GM23338 (cell line): ENCODE results near the gene STX8. TPM values are rescaled to one million over a fixed set of nuclear protein-coding genes. Genes with fewer than 3 reads are reported as not detected.

ENCODE experiments used
- ATAC-seq: fragments of 200-7000 bp; cut with Tn5 transposase; 3 replicates; pipeline ENCODE4 v1.9.1; 2020
- DNase-seq: peaks from one replicate; pipeline ENCODE4 v3.0.0-alpha.2; 2015; ENCODE audit warnings: low spot score
- H2AFZ ChIP-seq: fragments of 200-600 bp; sonication (generic); 2 replicates; pipeline ENCODE4 v1.8.0; 2016; ENCODE audit warnings: antibody characterized with exemption, mild to moderate bottlenecking, moderate library complexity
- H3F3A ChIP-seq: fragments of 200-600 bp; sonication (generic); replicated peaks from 2 replicates; pipeline ENCODE4 v1.8.0; 2017; ENCODE audit warnings: antibody characterized with exemption, mixed run types, low read depth
- H3K27ac ChIP-seq: fragments of 200-600 bp; sonication (generic); 2 replicates; pipeline ENCODE4 v1.6.1; 2016; ENCODE audit warnings: low read depth
- H3K27me3 ChIP-seq: fragments of 200-600 bp; sonication (generic); 2 replicates; pipeline ENCODE4 v1.8.0; 2016; ENCODE audit warnings: mild to moderate bottlenecking, mixed run types, moderate library complexity; ENCODE audit not compliant: insufficient read depth
- H3K36me3 ChIP-seq: fragments of 200-600 bp; sonication (generic); 2 replicates; pipeline ENCODE4 v1.8.0; 2016; ENCODE audit warnings: mild to moderate bottlenecking; ENCODE audit not compliant: insufficient read depth
- H3K4me1 ChIP-seq: fragments of 200-600 bp; sonication (generic); 2 replicates; pipeline ENCODE4 v1.8.0; 2016; ENCODE audit warnings: mild to moderate bottlenecking, moderate library complexity; ENCODE audit not compliant: insufficient read depth
- H3K4me2 ChIP-seq: fragments of 200-600 bp; sonication (generic); 2 replicates; pipeline ENCODE4 v1.7.1; 2017; ENCODE audit warnings: mixed run types
- H3K4me3 ChIP-seq: fragments of 200-600 bp; sonication (generic); 2 replicates; pipeline ENCODE4 v1.6.1; 2016; ENCODE audit warnings: mixed run types
- H3K79me2 ChIP-seq: fragments of 200-600 bp; sonication (generic); replicated peaks from 2 replicates; pipeline ENCODE4 v1.8.0; 2017; ENCODE audit warnings: mild to moderate bottlenecking; ENCODE audit not compliant: insufficient read depth
- H3K9me2 ChIP-seq: fragments of 200-600 bp; sonication (generic); 2 replicates; pipeline ENCODE4 v1.8.0; 2017; ENCODE audit not compliant: insufficient read depth
- H4K20me1 ChIP-seq: fragments of 200-600 bp; sonication (generic); replicated peaks from 2 replicates; pipeline ENCODE4 v1.8.0; 2017; ENCODE audit warnings: mild to moderate bottlenecking; ENCODE audit not compliant: insufficient read depth
- H3K27ac Mint-ChIP-seq: 2 replicates; pipeline ENCODE4 v1.8.0; 2020; ENCODE audit warnings: inconsistent platforms, mild to moderate bottlenecking, moderate library complexity, mixed read lengths
- H3K27me3 Mint-ChIP-seq: 3 replicates; pipeline ENCODE4 v1.8.0; 2022; ENCODE audit warnings: low read depth, mild to moderate bottlenecking, moderate library complexity, mixed read lengths, inconsistent platforms; ENCODE audit not compliant: insufficient read depth, poor library complexity
- H3K36me3 Mint-ChIP-seq: 3 replicates; pipeline ENCODE4 v1.8.0; 2021; ENCODE audit warnings: low read depth, mild to moderate bottlenecking, inconsistent platforms, moderate library complexity, mixed read lengths
- H3K4me1 Mint-ChIP-seq: 3 replicates; pipeline ENCODE4 v1.8.0; 2020; ENCODE audit warnings: mild to moderate bottlenecking, inconsistent platforms, mixed read lengths
- H3K4me3 Mint-ChIP-seq: 3 replicates; pipeline ENCODE4 v1.8.0; 2021; ENCODE audit warnings: moderate library complexity, mild to moderate bottlenecking, inconsistent platforms, mixed read lengths
- H3K9me3 Mint-ChIP-seq: 3 replicates; pipeline ENCODE4 v1.8.0; 2020; ENCODE audit warnings: moderate library complexity, mild to moderate bottlenecking, inconsistent platforms, mixed read lengths
- CREB1 ChIP-seq: fragments of 250-450 bp; sonication (Bioruptor Pico); IDR thresholded peaks from 2 replicates; pipeline ENCODE4 v1.5.0; 2020; ENCODE audit warnings: low read depth, mild to moderate bottlenecking, moderate library complexity
- EZH2 ChIP-seq: fragments of 200-600 bp; sonication (generic); IDR thresholded peaks from one replicate; pipeline ENCODE4 v1.8.0; 2017; ENCODE audit warnings: antibody characterized with exemption, mild to moderate bottlenecking, low read depth; ENCODE audit not compliant: unreplicated experiment
- EZH2phosphoT487 ChIP-seq: fragments of 200-600 bp; sonication (generic); IDR thresholded peaks from one replicate; pipeline ENCODE4 v1.8.1; 2018; ENCODE audit warnings: antibody characterized with exemption; ENCODE audit not compliant: unreplicated experiment
- JUNB ChIP-seq: IDR thresholded peaks from one replicate; pipeline ENCODE4 v1.6.1; 2016; ENCODE audit warnings: antibody characterized with exemption; ENCODE audit not compliant: unreplicated experiment
- NANOG ChIP-seq: IDR thresholded peaks from 2 replicates; pipeline ENCODE4 v1.6.1; 2016; ENCODE audit warnings: antibody characterized with exemption, borderline replicate concordance
- POLR2AphosphoS5 ChIP-seq: IDR thresholded peaks from 2 replicates; pipeline ENCODE4 v1.6.1; 2016; ENCODE audit warnings: antibody characterized with exemption, low read depth
- STAT1 ChIP-seq: IDR thresholded peaks from one replicate; pipeline ENCODE4 v1.6.1; 2016; ENCODE audit warnings: antibody characterized with exemption; ENCODE audit not compliant: unreplicated experiment
- ZNF114 ChIP-seq: fragments of 250-450 bp; sonication (Bioruptor Pico); IDR thresholded peaks from 2 replicates; pipeline ENCODE4 v1.5.0; 2020; ENCODE audit warnings: mild to moderate bottlenecking, moderate library complexity
- ZNF331 ChIP-seq: fragments of 250-450 bp; sonication (Bioruptor Pico); IDR thresholded peaks from 2 replicates; pipeline ENCODE4 v1.5.0; 2020; ENCODE audit warnings: low read depth, mild to moderate bottlenecking, moderate library complexity
- polyA plus RNA-seq: library from polyadenylated mRNA; unstranded; fragments of >200 nt; fragmentation: Nextera tagmentation; extraction: Ambion mirVana; gene quantifications from 2 replicates; pipeline ENCODE4 v1.2.1, GENCODE V29; 2016
- total RNA-seq: library from RNA; depleted of rRNA; stranded (reverse); fragments of >200 nt; shearing (Covaris generic); gene quantifications from 2 replicates; pipeline ENCODE4 v1.2.3, GENCODE V29; 2014
- TF ChIP-seq, protein P1 (sequence below): IDR thresholded peaks from one replicate; pipeline ENCODE4 v1.6.1; 2018; ENCODE audit warnings: antibody characterized with exemption; ENCODE audit not compliant: unreplicated experiment
- TF ChIP-seq, protein P2 (sequence below), 2 experiments: fragments of 200-600 bp in 1 of 2; sonication (generic) in 1 of 2; conservative IDR thresholded peaks; 2 replicates each; pipeline versions ENCODE4 v1.5.1 to v1.6.1; 2016 to 2017; ENCODE audit warnings: antibody characterized with exemption in 2 of 2, low read depth in 2 of 2, mild to moderate bottlenecking in 2 of 2, moderate library complexity in 1 of 2
- TF ChIP-seq, protein P3 (sequence below): fragments of 250-450 bp; sonication (Bioruptor Pico); IDR thresholded peaks from 2 replicates; pipeline ENCODE4 v1.5.0; 2020; ENCODE audit warnings: mild to moderate bottlenecking, moderate library complexity
- TF ChIP-seq, protein P4 (sequence below): IDR thresholded peaks from 2 replicates; pipeline ENCODE4 v1.6.1; 2016; ENCODE audit warnings: antibody characterized with exemption

Gene STX8
- total and polyA plus RNA-seq, 2 experiments from 2014 or later: 59.4 to 82.3 TPM

DNA sequence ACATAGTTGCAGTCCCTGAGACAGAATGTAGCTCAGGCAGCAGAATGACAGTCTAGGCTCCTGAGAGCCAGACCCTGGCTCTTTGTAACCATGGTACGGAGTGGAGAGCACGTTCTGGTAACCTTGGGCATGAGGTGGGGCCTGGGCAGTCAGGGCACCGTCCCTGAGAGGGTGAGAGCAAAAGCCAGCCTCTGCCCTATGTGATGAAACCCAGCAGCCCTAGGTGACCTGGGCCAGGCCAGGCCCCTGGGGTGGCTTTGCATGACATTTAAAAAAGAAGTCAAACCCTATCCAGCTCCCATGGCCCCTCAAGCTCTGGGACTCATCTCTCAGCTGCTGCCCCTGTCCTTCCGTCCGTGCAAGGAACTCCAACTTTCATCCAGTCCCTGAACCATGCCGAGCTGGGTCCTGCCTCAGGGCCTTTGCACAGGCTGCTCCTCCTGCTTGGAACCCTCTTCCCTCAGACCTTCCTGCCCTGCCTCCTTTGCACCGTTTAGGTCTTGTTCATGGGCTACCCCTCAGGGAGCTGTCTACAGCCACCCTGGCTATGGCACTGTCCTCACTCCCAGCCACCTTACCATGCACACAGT lies 365.7 kb downstream of the STX8 start:
- no peaks in the 10 kb centered on the region for H3K9me2 ChIP-seq
- H2AFZ ChIP-seq: no peak overlapping the region
- ATAC-seq: no peak
- DNase-seq: no peak
- H3K4me3 Mint-ChIP-seq: no peak overlapping the region
- H3K79me2 ChIP-seq: no peaks in the 10 kb centered on the region
- H3K4me3 ChIP-seq: no peak overlapping the region
- H4K20me1 ChIP-seq: no peaks in the 10 kb centered on the region
- peaks cover 7% of the 10 kb centered on the region for H3K4me1 Mint-ChIP-seq
- H3K4me2 ChIP-seq: no peak overlapping the region
- no peaks in the 10 kb centered on the region for H3K4me1 ChIP-seq
- no peaks in the 10 kb centered on the region for H3K27me3 ChIP-seq
- H3K36me3 ChIP-seq: 0 out of 2 replicates have a peak, but pooled peaks cover 1% of the 10 kb centered on the region
- H3K27ac ChIP-seq: no peak overlapping the region
- H3F3A ChIP-seq: no peaks in the 10 kb centered on the region
- no peak overlapping the region for H3K27ac Mint-ChIP-seq
- H3K9me3 Mint-ChIP-seq: no peaks in the 10 kb centered on the region
- no peaks in the 10 kb centered on the region for H3K36me3 Mint-ChIP-seq
- peaks cover 3% of the 10 kb centered on the region for H3K27me3 Mint-ChIP-seq
- TF ChIP-seq CREB1: no peak
- TF ChIP-seq STAT1: no peak
- TF ChIP-seq NANOG: no peak
- TF ChIP-seq POLR2AphosphoS5: no peak
- TF ChIP-seq, protein P1, sequence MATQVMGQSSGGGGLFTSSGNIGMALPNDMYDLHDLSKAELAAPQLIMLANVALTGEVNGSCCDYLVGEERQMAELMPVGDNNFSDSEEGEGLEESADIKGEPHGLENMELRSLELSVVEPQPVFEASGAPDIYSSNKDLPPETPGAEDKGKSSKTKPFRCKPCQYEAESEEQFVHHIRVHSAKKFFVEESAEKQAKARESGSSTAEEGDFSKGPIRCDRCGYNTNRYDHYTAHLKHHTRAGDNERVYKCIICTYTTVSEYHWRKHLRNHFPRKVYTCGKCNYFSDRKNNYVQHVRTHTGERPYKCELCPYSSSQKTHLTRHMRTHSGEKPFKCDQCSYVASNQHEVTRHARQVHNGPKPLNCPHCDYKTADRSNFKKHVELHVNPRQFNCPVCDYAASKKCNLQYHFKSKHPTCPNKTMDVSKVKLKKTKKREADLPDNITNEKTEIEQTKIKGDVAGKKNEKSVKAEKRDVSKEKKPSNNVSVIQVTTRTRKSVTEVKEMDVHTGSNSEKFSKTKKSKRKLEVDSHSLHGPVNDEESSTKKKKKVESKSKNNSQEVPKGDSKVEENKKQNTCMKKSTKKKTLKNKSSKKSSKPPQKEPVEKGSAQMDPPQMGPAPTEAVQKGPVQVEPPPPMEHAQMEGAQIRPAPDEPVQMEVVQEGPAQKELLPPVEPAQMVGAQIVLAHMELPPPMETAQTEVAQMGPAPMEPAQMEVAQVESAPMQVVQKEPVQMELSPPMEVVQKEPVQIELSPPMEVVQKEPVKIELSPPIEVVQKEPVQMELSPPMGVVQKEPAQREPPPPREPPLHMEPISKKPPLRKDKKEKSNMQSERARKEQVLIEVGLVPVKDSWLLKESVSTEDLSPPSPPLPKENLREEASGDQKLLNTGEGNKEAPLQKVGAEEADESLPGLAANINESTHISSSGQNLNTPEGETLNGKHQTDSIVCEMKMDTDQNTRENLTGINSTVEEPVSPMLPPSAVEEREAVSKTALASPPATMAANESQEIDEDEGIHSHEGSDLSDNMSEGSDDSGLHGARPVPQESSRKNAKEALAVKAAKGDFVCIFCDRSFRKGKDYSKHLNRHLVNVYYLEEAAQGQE: no peak
- no peak for TF ChIP-seq JUNB
- TF ChIP-seq ZNF331 (CRISPR knock-in tag): no peak
- TF ChIP-seq EZH2phosphoT487: no peak
- TF ChIP-seq ZNF114: no peak
- TF ChIP-seq, protein P2, sequence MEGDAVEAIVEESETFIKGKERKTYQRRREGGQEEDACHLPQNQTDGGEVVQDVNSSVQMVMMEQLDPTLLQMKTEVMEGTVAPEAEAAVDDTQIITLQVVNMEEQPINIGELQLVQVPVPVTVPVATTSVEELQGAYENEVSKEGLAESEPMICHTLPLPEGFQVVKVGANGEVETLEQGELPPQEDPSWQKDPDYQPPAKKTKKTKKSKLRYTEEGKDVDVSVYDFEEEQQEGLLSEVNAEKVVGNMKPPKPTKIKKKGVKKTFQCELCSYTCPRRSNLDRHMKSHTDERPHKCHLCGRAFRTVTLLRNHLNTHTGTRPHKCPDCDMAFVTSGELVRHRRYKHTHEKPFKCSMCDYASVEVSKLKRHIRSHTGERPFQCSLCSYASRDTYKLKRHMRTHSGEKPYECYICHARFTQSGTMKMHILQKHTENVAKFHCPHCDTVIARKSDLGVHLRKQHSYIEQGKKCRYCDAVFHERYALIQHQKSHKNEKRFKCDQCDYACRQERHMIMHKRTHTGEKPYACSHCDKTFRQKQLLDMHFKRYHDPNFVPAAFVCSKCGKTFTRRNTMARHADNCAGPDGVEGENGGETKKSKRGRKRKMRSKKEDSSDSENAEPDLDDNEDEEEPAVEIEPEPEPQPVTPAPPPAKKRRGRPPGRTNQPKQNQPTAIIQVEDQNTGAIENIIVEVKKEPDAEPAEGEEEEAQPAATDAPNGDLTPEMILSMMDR (conservative IDR thresholded peaks at IDR 0.05; ENCODE audit: low read depth in 2 of 2): no peak
- TF ChIP-seq, protein P3, sequence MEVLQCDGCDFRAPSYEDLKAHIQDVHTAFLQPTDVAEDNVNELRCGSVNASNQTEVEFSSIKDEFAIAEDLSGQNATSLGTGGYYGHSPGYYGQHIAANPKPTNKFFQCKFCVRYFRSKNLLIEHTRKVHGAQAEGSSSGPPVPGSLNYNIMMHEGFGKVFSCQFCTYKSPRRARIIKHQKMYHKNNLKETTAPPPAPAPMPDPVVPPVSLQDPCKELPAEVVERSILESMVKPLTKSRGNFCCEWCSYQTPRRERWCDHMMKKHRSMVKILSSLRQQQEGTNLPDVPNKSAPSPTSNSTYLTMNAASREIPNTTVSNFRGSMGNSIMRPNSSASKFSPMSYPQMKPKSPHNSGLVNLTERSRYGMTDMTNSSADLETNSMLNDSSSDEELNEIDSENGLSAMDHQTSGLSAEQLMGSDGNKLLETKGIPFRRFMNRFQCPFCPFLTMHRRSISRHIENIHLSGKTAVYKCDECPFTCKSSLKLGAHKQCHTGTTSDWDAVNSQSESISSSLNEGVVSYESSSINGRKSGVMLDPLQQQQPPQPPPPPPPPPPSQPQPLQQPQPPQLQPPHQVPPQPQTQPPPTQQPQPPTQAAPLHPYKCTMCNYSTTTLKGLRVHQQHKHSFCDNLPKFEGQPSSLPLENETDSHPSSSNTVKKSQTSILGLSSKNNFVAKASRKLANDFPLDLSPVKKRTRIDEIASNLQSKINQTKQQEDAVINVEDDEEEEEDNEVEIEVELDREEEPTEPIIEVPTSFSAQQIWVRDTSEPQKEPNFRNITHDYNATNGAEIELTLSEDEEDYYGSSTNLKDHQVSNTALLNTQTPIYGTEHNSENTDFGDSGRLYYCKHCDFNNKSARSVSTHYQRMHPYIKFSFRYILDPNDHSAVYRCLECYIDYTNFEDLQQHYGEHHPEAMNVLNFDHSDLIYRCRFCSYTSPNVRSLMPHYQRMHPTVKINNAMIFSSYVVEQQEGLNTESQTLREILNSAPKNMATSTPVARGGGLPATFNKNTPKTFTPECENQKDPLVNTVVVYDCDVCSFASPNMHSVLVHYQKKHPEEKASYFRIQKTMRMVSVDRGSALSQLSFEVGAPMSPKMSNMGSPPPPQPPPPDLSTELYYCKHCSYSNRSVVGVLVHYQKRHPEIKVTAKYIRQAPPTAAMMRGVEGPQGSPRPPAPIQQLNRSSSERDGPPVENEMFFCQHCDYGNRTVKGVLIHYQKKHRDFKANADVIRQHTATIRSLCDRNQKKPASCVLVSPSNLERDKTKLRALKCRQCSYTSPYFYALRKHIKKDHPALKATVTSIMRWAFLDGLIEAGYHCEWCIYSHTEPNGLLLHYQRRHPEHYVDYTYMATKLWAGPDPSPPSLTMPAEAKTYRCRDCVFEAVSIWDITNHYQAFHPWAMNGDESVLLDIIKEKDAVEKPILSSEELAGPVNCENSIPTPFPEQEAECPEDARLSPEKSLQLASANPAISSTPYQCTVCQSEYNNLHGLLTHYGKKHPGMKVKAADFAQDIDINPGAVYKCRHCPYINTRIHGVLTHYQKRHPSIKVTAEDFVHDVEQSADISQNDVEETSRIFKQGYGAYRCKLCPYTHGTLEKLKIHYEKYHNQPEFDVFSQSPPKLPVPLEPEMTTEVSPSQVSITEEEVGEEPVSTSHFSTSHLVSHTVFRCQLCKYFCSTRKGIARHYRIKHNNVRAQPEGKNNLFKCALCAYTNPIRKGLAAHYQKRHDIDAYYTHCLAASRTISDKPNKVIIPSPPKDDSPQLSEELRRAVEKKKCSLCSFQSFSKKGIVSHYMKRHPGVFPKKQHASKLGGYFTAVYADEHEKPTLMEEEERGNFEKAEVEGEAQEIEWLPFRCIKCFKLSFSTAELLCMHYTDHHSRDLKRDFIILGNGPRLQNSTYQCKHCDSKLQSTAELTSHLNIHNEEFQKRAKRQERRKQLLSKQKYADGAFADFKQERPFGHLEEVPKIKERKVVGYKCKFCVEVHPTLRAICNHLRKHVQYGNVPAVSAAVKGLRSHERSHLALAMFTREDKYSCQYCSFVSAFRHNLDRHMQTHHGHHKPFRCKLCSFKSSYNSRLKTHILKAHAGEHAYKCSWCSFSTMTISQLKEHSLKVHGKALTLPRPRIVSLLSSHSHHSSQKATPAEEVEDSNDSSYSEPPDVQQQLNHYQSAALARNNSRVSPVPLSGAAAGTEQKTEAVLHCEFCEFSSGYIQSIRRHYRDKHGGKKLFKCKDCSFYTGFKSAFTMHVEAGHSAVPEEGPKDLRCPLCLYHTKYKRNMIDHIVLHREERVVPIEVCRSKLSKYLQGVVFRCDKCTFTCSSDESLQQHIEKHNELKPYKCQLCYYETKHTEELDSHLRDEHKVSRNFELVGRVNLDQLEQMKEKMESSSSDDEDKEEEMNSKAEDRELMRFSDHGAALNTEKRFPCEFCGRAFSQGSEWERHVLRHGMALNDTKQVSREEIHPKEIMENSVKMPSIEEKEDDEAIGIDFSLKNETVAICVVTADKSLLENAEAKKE (CRISPR knock-in tag): no peak
- no peak for TF ChIP-seq EZH2
- TF ChIP-seq, protein P4, sequence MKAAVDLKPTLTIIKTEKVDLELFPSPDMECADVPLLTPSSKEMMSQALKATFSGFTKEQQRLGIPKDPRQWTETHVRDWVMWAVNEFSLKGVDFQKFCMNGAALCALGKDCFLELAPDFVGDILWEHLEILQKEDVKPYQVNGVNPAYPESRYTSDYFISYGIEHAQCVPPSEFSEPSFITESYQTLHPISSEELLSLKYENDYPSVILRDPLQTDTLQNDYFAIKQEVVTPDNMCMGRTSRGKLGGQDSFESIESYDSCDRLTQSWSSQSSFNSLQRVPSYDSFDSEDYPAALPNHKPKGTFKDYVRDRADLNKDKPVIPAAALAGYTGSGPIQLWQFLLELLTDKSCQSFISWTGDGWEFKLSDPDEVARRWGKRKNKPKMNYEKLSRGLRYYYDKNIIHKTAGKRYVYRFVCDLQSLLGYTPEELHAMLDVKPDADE: no peak
